HepG2 (cell line): Measurements from ENCODE around the gene LAMTOR2. TPM values are rescaled to one million over a fixed set of nuclear protein-coding genes. Genes with fewer than 3 reads are reported as not detected.

Source experiments
- ATAC-seq: fragments of 200-7000 bp; cut with Tn5 transposase; 3 replicates; pipeline ENCODE4 v1.9.1; 2020; ENCODE audit warnings: mild to moderate bottlenecking, moderate library complexity
- BruUV-seq: library from RNA; stranded (reverse); fragments of 400-500 nt; replicated peaks from 2 replicates; lab custom pipeline; 2021; lab: Mats Ljungman, UMichigan
- CTCF ChIA-PET: fragments of 300-600 bp; formaldehyde crosslinking; extraction: SDS; loops from one replicate; lab custom pipeline; 2021; ENCODE audit warnings: low total read pairs, inconsistent platforms, low intra/inter-chr PET ratio; lab: Yijun Ruan, JAX
- POLR2A ChIA-PET: fragments of 350-600 bp; sonication (Branson Sonifier 250); formaldehyde crosslinking; loops from one replicate; lab custom pipeline; 2020; ENCODE audit warnings: antibody characterized with exemption, inconsistent platforms; lab: Yijun Ruan, JAX
- DNase-seq: peaks from one replicate; pipeline ENCODE4 v3.0.0-alpha.2; 2015; ENCODE audit warnings: low spot score
- FAIRE-seq: peaks from 3 replicates; lab custom pipeline; 2011; peaks lifted over from hg19 to GRCh38; lab: Jason Lieb, UNC
- H2AFZ ChIP-seq: one replicate; pipeline ENCODE4 v1.6.1; 2011; ENCODE audit warnings: low read length, inconsistent platforms
- H3K27ac ChIP-seq: fragments of 300-600 bp; 3 replicates; pipeline ENCODE4 v1.8.0; 2011; ENCODE audit warnings: mixed run types, mild to moderate bottlenecking, mixed read lengths, low read length, inconsistent platforms; ENCODE audit not compliant: insufficient read depth; ENCODE audit errors: extremely low read length
- H3K27me3 ChIP-seq, 2 experiments: fragments of 200-600 bp in 1 of 2; 2 replicates in 1 of 2; 3 replicates in 1 of 2; pipeline versions ENCODE4 v1.6.0 to v1.8.0; 2011; ENCODE audit warnings: low read length in 2 of 2, mild to moderate bottlenecking in 2 of 2, moderate library complexity in 2 of 2, inconsistent platforms in 1 of 2; ENCODE audit not compliant: insufficient read depth in 2 of 2, control insufficient read depth in 1 of 2
- H3K36me3 ChIP-seq, 2 experiments: fragments of 200-600 bp in 1 of 2; replicated peaks in 1 of 2; 2 replicates in 1 of 2; 3 replicates in 1 of 2; pipeline versions ENCODE4 v1.5.1 to v1.8.0; 2011; ENCODE audit warnings: low read length in 2 of 2, inconsistent platforms in 1 of 2; ENCODE audit not compliant: insufficient read depth in 2 of 2, control insufficient read depth in 1 of 2
- H3K4me1 ChIP-seq: 2 replicates; pipeline ENCODE4 v1.5.1; 2012; ENCODE audit warnings: low read length, inconsistent platforms; ENCODE audit not compliant: insufficient read depth
- H3K4me2 ChIP-seq: 2 replicates; pipeline ENCODE4 v1.6.0; 2011; ENCODE audit warnings: low read depth, low read length, inconsistent platforms
- H3K4me3 ChIP-seq, 3 experiments: fragments of 200-600 bp in 1 of 3; sonication (generic), shearing (Covaris generic) in 1 of 3; replicated peaks in 1 of 3; 2 replicates each; pipeline ENCODE4 v1.5.1; 2011 to 2016; ENCODE audit warnings: low read length in 3 of 3, inconsistent platforms in 2 of 3, low read depth in 2 of 3, mild to moderate bottlenecking in 2 of 3, control low read depth in 1 of 3, mixed read lengths in 1 of 3; ENCODE audit not compliant: insufficient read depth in 1 of 3
- H3K79me2 ChIP-seq: one replicate; pipeline ENCODE4 v1.6.1; 2011; ENCODE audit warnings: low read length, inconsistent platforms; ENCODE audit not compliant: insufficient read depth
- H3K9ac ChIP-seq: 2 replicates; pipeline ENCODE4 v1.6.0; 2011; ENCODE audit warnings: mild to moderate bottlenecking, low read depth, low read length, inconsistent platforms; ENCODE audit not compliant: insufficient read depth
- H3K9me3 ChIP-seq: 2 replicates; pipeline ENCODE4 v1.5.1; 2012; ENCODE audit warnings: mild to moderate bottlenecking, low read length
- H4K20me1 ChIP-seq: 2 replicates; pipeline ENCODE4 v1.6.0; 2011; ENCODE audit warnings: inconsistent platforms, mild to moderate bottlenecking, low read length, moderate library complexity; ENCODE audit not compliant: insufficient read depth
- DNMT3B ChIP-seq: conservative IDR thresholded peaks from 2 replicates; pipeline ENCODE4 v1.6.1; 2016; ENCODE audit warnings: missing biosample characterization, control low read depth
- FIP1L1 ChIP-seq: fragments of 200-400 bp; formaldehyde crosslinking; IDR thresholded peaks from 2 replicates; pipeline ENCODE4 v1.6.1; 2018; ENCODE audit warnings: low read depth, mild to moderate bottlenecking, low read length, moderate library complexity, borderline replicate concordance; ENCODE audit not compliant: insufficient read depth
- HMG20A ChIP-seq: IDR thresholded peaks from 2 replicates; pipeline ENCODE4 v1.6.1; 2016; ENCODE audit warnings: borderline replicate concordance
- KDM1A ChIP-seq: IDR thresholded peaks from 2 replicates; pipeline ENCODE4 v1.6.1; 2016; ENCODE audit warnings: missing compliant biosample characterization
- KLF12 ChIP-seq: sonication (generic); formaldehyde crosslinking; IDR thresholded peaks from 2 replicates; pipeline ENCODE4 v1.4.0; 2020; ENCODE audit warnings: missing genetic modification reagents, borderline replicate concordance
- MEF2D ChIP-seq: sonication (generic); formaldehyde crosslinking; IDR thresholded peaks from 2 replicates; pipeline ENCODE4 v1.5.1; 2020; ENCODE audit warnings: mild to moderate bottlenecking, missing genetic modification reagents
- MXD4 ChIP-seq: IDR thresholded peaks from 2 replicates; pipeline ENCODE4 v1.6.1; 2016; ENCODE audit warnings: mild to moderate bottlenecking, missing biosample characterization, missing genetic modification reagents
- SATB2 ChIP-seq: sonication (generic); formaldehyde crosslinking; IDR thresholded peaks from 2 replicates; pipeline ENCODE4 v1.5.0; 2020; ENCODE audit warnings: missing genetic modification reagents
- SRSF9 ChIP-seq: fragments of 200-400 bp; formaldehyde crosslinking; IDR thresholded peaks from 2 replicates; pipeline ENCODE4 v1.6.1; 2018; ENCODE audit warnings: borderline replicate concordance, mild to moderate bottlenecking, low read depth, low read length; ENCODE audit not compliant: insufficient read depth, poor library complexity, severe bottlenecking
- ZMYM2 ChIP-seq: sonication (generic); formaldehyde crosslinking; IDR thresholded peaks from 2 replicates; pipeline ENCODE4 v1.8.0; 2022; ENCODE audit warnings: mild to moderate bottlenecking, missing genetic modification reagents
- ZNF333 ChIP-seq: sonication (generic); formaldehyde crosslinking; IDR thresholded peaks from 2 replicates; pipeline ENCODE4 v1.4.0; 2020; ENCODE audit warnings: mild to moderate bottlenecking, missing genetic modification reagents, borderline replicate concordance
- ZNF788 ChIP-seq: sonication (generic); formaldehyde crosslinking; IDR thresholded peaks from 2 replicates; pipeline ENCODE4 v1.5.0; 2020; ENCODE audit warnings: mild to moderate bottlenecking, missing genetic modification reagents, borderline replicate concordance
- WGBS: methylation state at CpG from one replicate; pipeline ENCODE4 v1.1.6; 2017; ENCODE audit warnings: low lambda C conversion rate; 5-methylcytosine and 5-hydroxymethylcytosine counted together
- in situ Hi-C: cut with HindIII; loops from 2 replicates; pipeline ENCODE4 v1.10.0; 2017; ENCODE audit warnings: low pct_unique_long_range_greater_than_20kb; ENCODE audit not compliant: extremely low pct_ligation_motif_present
- intact Hi-C: fragments of 100-400 bp; cut with micrococcal nuclease; formaldehyde crosslinking; loops from one replicate; pipeline ENCODE4 v1.10.0; 2022; ENCODE audit not compliant: unreplicated experiment
- polyA plus RNA-seq, 8 experiments: library from polyadenylated mRNA; depleted of rRNA in 3 of 8; stranded (reverse) in 7 of 8; unstranded in 1 of 8; fragments of >200 nt; fragmentation: Illumina TruSeq in 4 of 8; extraction: Trizol in 4 of 8; gene quantifications; 2 replicates each; pipeline versions ENCODE4 v1.2.1 to v1.2.3, GENCODE V29; 2011 to 2016; ENCODE audit warnings: low read depth in 4 of 8, missing spikeins in 1 of 8, mixed read lengths in 1 of 8; ENCODE audit not compliant: insufficient read depth in 1 of 8
- total RNA-seq, 5 experiments: library from RNA; depleted of rRNA; stranded (reverse); fragments of >200 nt; fragmentation: Illumina TruSeq; extraction: Trizol; gene quantifications; 2 replicates each; pipeline ENCODE4 v1.2.3, GENCODE V29; 2016; ENCODE audit warnings: low read depth in 1 of 5
- TF ChIP-seq, protein P1 (sequence below): sonication (generic); formaldehyde crosslinking; IDR thresholded peaks from 2 replicates; pipeline ENCODE4 v1.8.1; 2023; ENCODE audit warnings: mild to moderate bottlenecking, missing genetic modification reagents
- TF ChIP-seq, protein P2 (sequence below): sonication (generic); formaldehyde crosslinking; conservative IDR thresholded peaks from 2 replicates; pipeline ENCODE4 v1.8.0; 2022; ENCODE audit warnings: mild to moderate bottlenecking, moderate library complexity, missing genetic modification reagents
- TF ChIP-seq, protein P3 (sequence below): IDR thresholded peaks from 2 replicates; pipeline ENCODE4 v1.6.1; 2016; ENCODE audit warnings: missing biosample characterization, missing genetic modification reagents, low read depth

Gene LAMTOR2
- total and polyA plus RNA-seq, 2 of the 13 experiments (the other 11 are each of a cell fraction or from before 2014, with no cell fraction given) = 36.5 to 66.4 TPM

DNA sequence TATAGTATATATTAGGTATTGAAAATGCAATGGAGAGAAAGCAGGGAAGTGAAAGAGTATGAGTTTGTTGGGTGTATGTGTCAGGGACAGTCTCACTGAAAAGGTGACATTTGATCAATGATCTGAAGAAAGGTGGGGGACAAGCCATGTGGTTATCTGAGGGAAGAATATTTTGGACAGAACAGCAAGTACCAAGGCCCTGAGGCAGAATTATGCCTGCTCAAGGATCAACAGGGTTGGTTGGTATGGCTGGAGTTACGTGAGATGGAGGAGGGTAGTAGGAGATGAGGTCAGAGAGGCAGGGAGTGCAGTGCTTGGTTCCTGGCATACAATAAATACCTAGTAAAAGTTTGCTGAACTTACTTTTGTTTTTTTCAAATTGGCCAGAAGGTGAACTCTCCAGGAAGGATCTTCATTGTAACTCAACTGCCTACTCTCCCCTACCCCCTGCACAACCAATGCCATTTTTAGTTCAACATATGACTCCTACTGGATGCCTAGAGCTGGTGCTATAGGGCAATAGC lies 1.8 kb downstream of the LAMTOR2 start:
- Histone ChIP-seq H3K36me3 (peaks cover 0 to 9% of the 10 kb centered on the region in 2 experiments; a peak in 2 of 5 replicates), H3K4me3 (no peak overlapping the region), H3K27ac (no peak overlapping the region), H3K79me2 (peaks cover 18% of the 10 kb centered on the region), H3K9ac (no peak overlapping the region), H3K27me3 (no peaks in the 10 kb centered on the region; a peak in 1 of 5 replicates), H3K4me1 (peaks cover 31% of the 10 kb centered on the region), H2AFZ (no peak overlapping the region), H4K20me1 (no peaks in the 10 kb centered on the region), H3K9me3 (no peaks in the 10 kb centered on the region), H3K4me2 (no peak overlapping the region)
- intact Hi-C loops (no loop called here), in situ Hi-C loops (no loop called here)
- POLR2A ChIA-PET = no interaction called here
- WGBS = 89% methylated on average over 1 of the region's 1 CpG
- FAIRE-seq = no peak
- DNase-seq = no peak
- TF ChIP-seq SRSF9 (no peak), ZNF333 (CRISPR knock-in tag) (no peak), HMG20A (no peak), MXD4 (no peak), SATB2 (CRISPR knock-in tag) (no peak), KLF12 (CRISPR knock-in tag) (no peak), FIP1L1 (no peak), ZNF788 (CRISPR knock-in tag) (no peak), MEF2D (CRISPR knock-in tag) (no peak), DNMT3B (no peak), ZMYM2 (no peak), KDM1A (CRISPR knock-in tag) (no peak)
- TF ChIP-seq, protein P1, sequence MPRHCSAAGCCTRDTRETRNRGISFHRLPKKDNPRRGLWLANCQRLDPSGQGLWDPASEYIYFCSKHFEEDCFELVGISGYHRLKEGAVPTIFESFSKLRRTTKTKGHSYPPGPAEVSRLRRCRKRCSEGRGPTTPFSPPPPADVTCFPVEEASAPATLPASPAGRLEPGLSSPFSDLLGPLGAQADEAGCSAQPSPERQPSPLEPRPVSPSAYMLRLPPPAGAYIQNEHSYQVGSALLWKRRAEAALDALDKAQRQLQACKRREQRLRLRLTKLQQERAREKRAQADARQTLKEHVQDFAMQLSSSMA = no peak
- TF ChIP-seq, protein P2, sequence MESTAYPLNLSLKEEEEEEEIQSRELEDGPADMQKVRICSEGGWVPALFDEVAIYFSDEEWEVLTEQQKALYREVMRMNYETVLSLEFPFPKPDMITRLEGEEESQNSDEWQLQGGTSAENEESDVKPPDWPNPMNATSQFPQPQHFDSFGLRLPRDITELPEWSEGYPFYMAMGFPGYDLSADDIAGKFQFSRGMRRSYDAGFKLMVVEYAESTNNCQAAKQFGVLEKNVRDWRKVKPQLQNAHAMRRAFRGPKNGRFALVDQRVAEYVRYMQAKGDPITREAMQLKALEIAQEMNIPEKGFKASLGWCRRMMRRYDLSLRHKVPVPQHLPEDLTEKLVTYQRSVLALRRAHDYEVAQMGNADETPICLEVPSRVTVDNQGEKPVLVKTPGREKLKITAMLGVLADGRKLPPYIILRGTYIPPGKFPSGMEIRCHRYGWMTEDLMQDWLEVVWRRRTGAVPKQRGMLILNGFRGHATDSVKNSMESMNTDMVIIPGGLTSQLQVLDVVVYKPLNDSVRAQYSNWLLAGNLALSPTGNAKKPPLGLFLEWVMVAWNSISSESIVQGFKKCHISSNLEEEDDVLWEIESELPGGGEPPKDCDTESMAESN = no peak
- TF ChIP-seq, protein P3, sequence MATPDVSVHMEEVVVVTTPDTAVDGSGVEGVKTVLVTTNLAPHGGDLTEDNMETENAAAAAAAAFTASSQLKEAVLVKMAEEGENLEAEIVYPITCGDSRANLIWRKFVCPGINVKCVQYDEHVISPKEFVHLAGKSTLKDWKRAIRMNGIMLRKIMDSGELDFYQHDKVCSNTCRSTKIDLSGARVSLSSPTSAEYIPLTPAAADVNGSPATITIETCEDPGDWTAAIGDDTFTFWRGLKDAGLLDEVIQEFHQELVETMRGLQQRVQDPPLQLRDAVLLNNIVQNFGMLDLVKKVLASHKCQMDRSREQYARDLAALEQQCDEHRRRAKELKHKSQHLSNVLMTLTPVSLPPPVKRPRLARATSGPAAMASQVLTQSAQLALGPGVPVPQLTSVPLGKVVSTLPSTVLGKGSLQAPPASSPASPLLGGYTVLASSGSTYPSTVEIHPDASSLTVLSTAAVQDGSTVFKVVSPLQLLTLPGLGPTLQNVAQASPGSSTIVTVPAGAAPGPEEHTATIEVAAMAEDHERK (CRISPR knock-in tag) = no peak
- ATAC-seq = no peak
- CTCF ChIA-PET = no interaction called here
- no TSS peak for BruUV-seq
